Measurements from ENCODE around the gene MAP1B.

The MAP1B gene

GRCh38 chr5:72067682-72068470 lies 39.4 kb upstream of the MAP1B start:
- Histone ChIP-seq H2AFZ (ENCODE audit: low read length) (no peak overlapping the region), H3K27ac (ENCODE audit: low read length) (no peak overlapping the region), H3K4me3 (ENCODE audit: low read length) (no peak overlapping the region), H3K27me3 (replicated peaks; ENCODE audit: insufficient read depth, low read length) (no peaks in the 10 kb centered on the region), H4K20me1 (ENCODE audit: insufficient read depth, low read length) (no peaks in the 10 kb centered on the region), H3K36me3 (replicated peaks; ENCODE audit: insufficient read depth, low read length) (no peaks in the 10 kb centered on the region), H3K4me2 (ENCODE audit: low read depth, low read length) (no peak overlapping the region), H3F3A (ENCODE audit: insufficient read depth, low read length) (no peaks in the 10 kb centered on the region), H3K4me1 (ENCODE audit: low read length) (no peaks in the 10 kb centered on the region), H3K9ac (ENCODE audit: low read length) (no peak overlapping the region), H3K79me2 (ENCODE audit: low read length) (no peaks in the 10 kb centered on the region), H3K9me3 (replicated peaks; ENCODE audit: insufficient read depth, low read length) (no peaks in the 10 kb centered on the region), H3K9me2 (replicated peaks; ENCODE audit: insufficient read depth, low read length) (no peaks in the 10 kb centered on the region)
- DNase-seq = no peak
- no peak for TF ChIP-seq EZH2phosphoT487 (IDR thresholded peaks at IDR 0.05; ENCODE audit: low read length)
- TF ChIP-seq EZH2 (optimal IDR thresholded peaks at IDR 0.05; ENCODE audit: low read depth, low read length) = no peak
- no peak for TF ChIP-seq CTCF (IDR thresholded peaks at IDR 0.05; ENCODE audit: low read length)

GRCh38 chr5:72070529-72070928 lies 36.7 kb upstream of the MAP1B start:
- Histone ChIP-seq H3K9me3 (replicated peaks; ENCODE audit: insufficient read depth, low read length) (no peaks in the 10 kb centered on the region), H4K20me1 (ENCODE audit: insufficient read depth, low read length) (no peaks in the 10 kb centered on the region), H3K4me3 (ENCODE audit: low read length) (no peak overlapping the region), H3F3A (ENCODE audit: insufficient read depth, low read length) (no peaks in the 10 kb centered on the region), H3K9ac (ENCODE audit: low read length) (no peak overlapping the region), H3K9me2 (replicated peaks; ENCODE audit: insufficient read depth, low read length) (no peaks in the 10 kb centered on the region), H3K4me2 (ENCODE audit: low read depth, low read length) (no peak overlapping the region), H3K27me3 (replicated peaks; ENCODE audit: insufficient read depth, low read length) (no peaks in the 10 kb centered on the region), H3K27ac (ENCODE audit: low read length) (no peak overlapping the region), H2AFZ (ENCODE audit: low read length) (no peak overlapping the region), H3K4me1 (ENCODE audit: low read length) (no peaks in the 10 kb centered on the region), H3K79me2 (ENCODE audit: low read length) (no peaks in the 10 kb centered on the region), H3K36me3 (replicated peaks; ENCODE audit: insufficient read depth, low read length) (no peaks in the 10 kb centered on the region)
- TF ChIP-seq CTCF (IDR thresholded peaks at IDR 0.05; ENCODE audit: low read length) (no peak), EZH2phosphoT487 (IDR thresholded peaks at IDR 0.05; ENCODE audit: low read length) (no peak), EZH2 (optimal IDR thresholded peaks at IDR 0.05; ENCODE audit: low read depth, low read length) (no peak)
- DNase-seq = no peak

GRCh38 chr5:72071906-72072305 lies 35.4 kb upstream of the MAP1B start:
- Histone ChIP-seq H3K36me3 (replicated peaks; ENCODE audit: insufficient read depth, low read length) (no peaks in the 10 kb centered on the region), H3K9me2 (replicated peaks; ENCODE audit: insufficient read depth, low read length) (no peaks in the 10 kb centered on the region), H4K20me1 (ENCODE audit: insufficient read depth, low read length) (no peaks in the 10 kb centered on the region), H3K9me3 (replicated peaks; ENCODE audit: insufficient read depth, low read length) (no peaks in the 10 kb centered on the region), H2AFZ (ENCODE audit: low read length) (no peak overlapping the region), H3K4me1 (ENCODE audit: low read length) (no peaks in the 10 kb centered on the region), H3K79me2 (ENCODE audit: low read length) (no peaks in the 10 kb centered on the region), H3K4me2 (ENCODE audit: low read depth, low read length) (no peak overlapping the region), H3K27me3 (replicated peaks; ENCODE audit: insufficient read depth, low read length) (no peaks in the 10 kb centered on the region), H3F3A (ENCODE audit: insufficient read depth, low read length) (no peaks in the 10 kb centered on the region), H3K9ac (ENCODE audit: low read length) (no peak overlapping the region), H3K4me3 (ENCODE audit: low read length) (no peak overlapping the region), H3K27ac (ENCODE audit: low read length) (no peak overlapping the region)
- TF ChIP-seq CTCF (IDR thresholded peaks at IDR 0.05; ENCODE audit: low read length) (no peak), EZH2phosphoT487 (IDR thresholded peaks at IDR 0.05; ENCODE audit: low read length) (no peak), EZH2 (optimal IDR thresholded peaks at IDR 0.05; ENCODE audit: low read depth, low read length) (no peak)
- no peak for DNase-seq

Measured in MM.1S (cell line).